ENCODE measurements around the gene TP53.
"Not testable (repeated sequence)": the region's sequence is repeated elsewhere in the genome, so short reads cannot be mapped to it uniquely, and the experiment has no call there.

TP53 gene

GRCh38 chr17:7629939-7630571, 57.2 kb downstream of the TP53 start, which contains the start of gene SHBG:
SHBG (plus strand) TSS chr17:7630135; CDS start chr17:7630173, 38 bp downstream.
- no peak for DNase-seq

GRCh38 chr17:7627250-7628121, 59.8 kb downstream of the TP53 start, which contains the start of gene SAT2:
SAT2 (minus strand) TSS chr17:7627821; CDS start chr17:7627635, 186 bp downstream.
- DNase-seq = no peak

- no peak for DNase-seq
These were observed 60.4 kb downstream of the TP53 start for GRCh38 chr17:7626956-7627249.

GRCh38 chr17:7626307-7626706, 61.0 kb downstream of the TP53 start:
- DNase-seq = no peak

- DNase-seq = not testable (repeated sequence)
These were observed 61.5 kb downstream of the TP53 start for GRCh38 chr17:7625749-7626148.

- DNase-seq = no peak
These were observed 63.6 kb downstream of the TP53 start for GRCh38 chr17:7623661-7624060.

GRCh38 chr17:7620835-7621234, 66.5 kb downstream of the TP53 start:
- no peak for DNase-seq

GRCh38 chr17:7618608-7619007, 68.7 kb downstream of the TP53 start:
- no peak for DNase-seq
